Measurements from ENCODE around the gene HDAC7.

DNA sequence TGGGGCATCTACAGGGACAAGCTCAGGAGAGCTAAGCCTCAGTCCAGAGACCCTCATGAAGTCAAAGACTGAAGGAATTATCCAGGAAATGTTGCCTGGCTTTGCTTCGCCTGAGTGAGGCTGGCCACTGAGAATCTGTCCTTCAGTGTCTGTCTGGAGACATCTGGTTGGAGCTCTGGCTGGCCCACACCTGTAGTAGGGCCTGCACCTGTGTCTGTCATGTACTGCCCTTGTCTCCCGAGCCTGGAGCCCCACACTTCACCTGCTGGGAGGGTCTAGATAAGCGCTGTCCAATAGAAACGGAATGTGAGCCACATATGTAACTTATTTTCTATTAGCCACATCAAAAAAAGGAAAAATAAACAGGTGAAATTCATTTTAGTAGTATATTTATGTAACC is 9.9 kb upstream of the HDAC7 start:
- TF ChIP-seq, protein P1, sequence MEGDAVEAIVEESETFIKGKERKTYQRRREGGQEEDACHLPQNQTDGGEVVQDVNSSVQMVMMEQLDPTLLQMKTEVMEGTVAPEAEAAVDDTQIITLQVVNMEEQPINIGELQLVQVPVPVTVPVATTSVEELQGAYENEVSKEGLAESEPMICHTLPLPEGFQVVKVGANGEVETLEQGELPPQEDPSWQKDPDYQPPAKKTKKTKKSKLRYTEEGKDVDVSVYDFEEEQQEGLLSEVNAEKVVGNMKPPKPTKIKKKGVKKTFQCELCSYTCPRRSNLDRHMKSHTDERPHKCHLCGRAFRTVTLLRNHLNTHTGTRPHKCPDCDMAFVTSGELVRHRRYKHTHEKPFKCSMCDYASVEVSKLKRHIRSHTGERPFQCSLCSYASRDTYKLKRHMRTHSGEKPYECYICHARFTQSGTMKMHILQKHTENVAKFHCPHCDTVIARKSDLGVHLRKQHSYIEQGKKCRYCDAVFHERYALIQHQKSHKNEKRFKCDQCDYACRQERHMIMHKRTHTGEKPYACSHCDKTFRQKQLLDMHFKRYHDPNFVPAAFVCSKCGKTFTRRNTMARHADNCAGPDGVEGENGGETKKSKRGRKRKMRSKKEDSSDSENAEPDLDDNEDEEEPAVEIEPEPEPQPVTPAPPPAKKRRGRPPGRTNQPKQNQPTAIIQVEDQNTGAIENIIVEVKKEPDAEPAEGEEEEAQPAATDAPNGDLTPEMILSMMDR (IDR thresholded peaks at IDR 0.05), result no peak
- TF ChIP-seq ZFX (IDR thresholded peaks at IDR 0.05; ENCODE audit: borderline replicate concordance), result no peak
